Measurements from ENCODE around the gene ZNF441. TPM values are rescaled to one million over a fixed set of nuclear protein-coding genes. Genes with fewer than 3 reads are reported as not detected.

ZNF441 gene
- total RNA-seq, 1 experiment from 2014 or later, result 1.8 TPM

GRCh38 chr19:11797491-11797890, 30.7 kb downstream of the ZNF441 start:
- peaks cover 49% of the 10 kb centered on the region for H3K27me3 Mint-ChIP-seq (ENCODE audit: low read depth)
- peaks cover 18% of the 10 kb centered on the region for H3K4me1 Mint-ChIP-seq
- H3K9me3 Mint-ChIP-seq, result no peaks in the 10 kb centered on the region
- ChIA-PET POLR2A (interaction anchor here (0.7 to 1.3 kb wide), 6 partner anchors 15 to 255 kb away, joined by 3 to 6 read pairs (median 3); partner anchors contain the start of genes ZNF440, ZNF69 and ZNF878), CTCF (interaction anchor here (0.5 to 4.1 kb wide), 64 partner anchors 11 to 885 kb away, joined by 3 to 100 read pairs (median 5); partner anchors contain the start of genes ZNF20, ZNF433, ZNF439 and ZNF440)
- no peaks in the 10 kb centered on the region for H3K36me3 Mint-ChIP-seq
- peak overlapping the region; percentile 88 for H3K27ac Mint-ChIP-seq
- peak; percentile 46 for ATAC-seq
- peak overlapping the region; percentile 84 for H3K4me3 Mint-ChIP-seq
- peak; percentile 80 for DNase-seq (ENCODE audit: low spot score)
- TF ChIP-seq FOXP1 (CRISPR knock-in tag; IDR thresholded peaks at IDR 0.05; ENCODE audit: borderline replicate concordance) (no peak), USF2 (CRISPR knock-in tag; IDR thresholded peaks at IDR 0.05) (no peak), PREB (CRISPR knock-in tag; IDR thresholded peaks at IDR 0.05; ENCODE audit: borderline replicate concordance) (no peak), AFF4 (CRISPR knock-in tag; IDR thresholded peaks at IDR 0.05; ENCODE audit: borderline replicate concordance) (no peak), SOX15 (CRISPR knock-in tag; IDR thresholded peaks at IDR 0.05) (no peak), ZBTB21 (CRISPR knock-in tag; IDR thresholded peaks at IDR 0.05; ENCODE audit: borderline replicate concordance) (no peak), EMX1 (CRISPR knock-in tag; IDR thresholded peaks at IDR 0.05) (no peak), ESRRA (CRISPR knock-in tag; IDR thresholded peaks at IDR 0.05; ENCODE audit: borderline replicate concordance) (no peak), ZBTB43 (CRISPR knock-in tag; IDR thresholded peaks at IDR 0.05) (no peak), TP53 (CRISPR knock-in tag; IDR thresholded peaks at IDR 0.05) (no peak), ZNF416 (CRISPR knock-in tag; IDR thresholded peaks at IDR 0.05) (no peak), ATF6 (CRISPR knock-in tag; IDR thresholded peaks at IDR 0.05) (no peak), CTCF (IDR thresholded peaks at IDR 0.05) (peak; percentile 87), SMAD3 (CRISPR knock-in tag; IDR thresholded peaks at IDR 0.05; ENCODE audit: borderline replicate concordance) (no peak), CREB1 (CRISPR knock-in tag; IDR thresholded peaks at IDR 0.05) (no peak), ZNF263 (CRISPR knock-in tag; IDR thresholded peaks at IDR 0.05; ENCODE audit: low read depth) (no peak), PRDM15 (CRISPR knock-in tag; IDR thresholded peaks at IDR 0.05) (no peak), ZNF425 (CRISPR knock-in tag; conservative IDR thresholded peaks at IDR 0.05) (no peak), USF1 (CRISPR knock-in tag; IDR thresholded peaks at IDR 0.05) (no peak), ZNF423 (CRISPR knock-in tag; IDR thresholded peaks at IDR 0.05) (peak; percentile 99)
